BE2C (cell line): ENCODE results near the gene RAB40C.

Experiments used
- DNase-seq: peaks from one replicate; pipeline ENCODE4 v3.0.0-alpha.2; 2020
- H3K27me3 ChIP-seq: fragments of 250-450 bp; sonication (Bioruptor Pico); 2 replicates; pipeline ENCODE4 v1.5.1; 2020; ENCODE audit warnings: mild to moderate bottlenecking
- H3K36me3 ChIP-seq: fragments of 250-450 bp; sonication (Bioruptor Pico); 2 replicates; pipeline ENCODE4 v1.5.1; 2020; ENCODE audit warnings: mild to moderate bottlenecking
- H3K4me1 ChIP-seq: fragments of 250-450 bp; sonication (Bioruptor Pico); 2 replicates; pipeline ENCODE4 v1.5.1; 2020
- H3K4me3 ChIP-seq: 2 replicates; pipeline ENCODE4 v1.5.1; 2011; ENCODE audit warnings: low read depth, low read length
- H3K9me3 ChIP-seq: fragments of 250-450 bp; sonication (Bioruptor Pico); 2 replicates; pipeline ENCODE4 v1.5.1; 2020
- CTCF ChIP-seq: IDR thresholded peaks from 2 replicates; pipeline ENCODE4 v1.5.1; 2012; ENCODE audit warnings: mild to moderate bottlenecking, low read depth, low read length

The RAB40C gene

GRCh38 chr16:574021-574760 lies 15.7 kb upstream of the RAB40C start:
- no peak for TF ChIP-seq CTCF
- Histone ChIP-seq H3K4me1 (peaks cover 10% of the 10 kb centered on the region), H3K36me3 (peaks cover 41% of the 10 kb centered on the region), H3K4me3 (no peak overlapping the region), H3K27me3 (no peaks in the 10 kb centered on the region), H3K9me3 (no peaks in the 10 kb centered on the region)
- no peak for DNase-seq

GRCh38 chr16:575354-576196 lies 14.3 kb upstream of the RAB40C start:
- no peaks in the 10 kb centered on the region for H3K27me3 ChIP-seq
- peaks cover 47% of the 10 kb centered on the region for H3K36me3 ChIP-seq
- no peak for DNase-seq
- H3K4me3 ChIP-seq = no peak overlapping the region
- H3K4me1 ChIP-seq = peaks cover 7% of the 10 kb centered on the region
- TF ChIP-seq CTCF = no peak
- no peaks in the 10 kb centered on the region for H3K9me3 ChIP-seq

GRCh38 chr16:576197-576822 lies 13.6 kb upstream of the RAB40C start:
- TF ChIP-seq CTCF = no peak
- DNase-seq = no peak
- no peak overlapping the region for H3K4me3 ChIP-seq
- H3K27me3 ChIP-seq = no peaks in the 10 kb centered on the region
- H3K9me3 ChIP-seq = no peaks in the 10 kb centered on the region
- H3K36me3 ChIP-seq = peaks cover 47% of the 10 kb centered on the region
- H3K4me1 ChIP-seq = peaks cover 7% of the 10 kb centered on the region

- DNase-seq = no peak
- H3K36me3 ChIP-seq = peaks cover 46% of the 10 kb centered on the region
- peak; percentile 20; the same call in 1 of the 2 replicates for TF ChIP-seq CTCF
Measured at GRCh38 chr16:576823-577201, 13.1 kb upstream of the RAB40C start.

GRCh38 chr16:577796-578195 lies 12.1 kb upstream of the RAB40C start:
- Histone ChIP-seq H3K36me3 (peaks cover 41% of the 10 kb centered on the region), H3K4me1 (no peaks in the 10 kb centered on the region; the same call in 1 of the 2 replicates), H3K27me3 (no peaks in the 10 kb centered on the region)

More at GRCh38 chr16:576823-577201, 13.1 kb upstream of the RAB40C start:
- no peaks in the 10 kb centered on the region for H3K9me3 ChIP-seq
- no peak overlapping the region for H3K4me3 ChIP-seq
- H3K4me1 ChIP-seq = peaks cover 2% of the 10 kb centered on the region
- H3K27me3 ChIP-seq = no peaks in the 10 kb centered on the region

More at GRCh38 chr16:577796-578195, 12.1 kb upstream of the RAB40C start:
- no peak for TF ChIP-seq CTCF
- no peak for DNase-seq
- Histone ChIP-seq H3K4me3 (no peak overlapping the region), H3K9me3 (no peaks in the 10 kb centered on the region)
